ENCODE results near the gene IKZF1.

DNA sequence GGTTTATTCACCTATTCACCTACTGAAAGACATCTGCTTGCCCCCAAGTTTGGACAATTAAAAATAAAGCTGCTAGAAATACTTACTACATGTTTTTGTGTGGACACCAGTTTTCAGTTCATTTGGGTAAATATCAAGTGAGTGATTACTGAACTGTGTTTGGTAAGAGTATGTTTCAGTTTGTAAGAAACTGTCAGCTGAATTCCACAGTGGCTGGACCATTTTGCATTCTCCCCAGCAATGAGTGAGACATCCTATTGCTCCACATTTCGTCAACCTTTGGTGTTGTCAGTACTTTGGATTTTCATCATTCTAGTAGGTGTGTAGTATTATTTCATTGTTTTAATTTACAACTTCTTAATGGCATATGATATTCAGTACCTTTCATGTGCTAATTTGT lies 17.4 kb upstream of the IKZF1 start:
- TF ChIP-seq CTCF (IDR thresholded peaks at IDR 0.05) (no peak), POLR2AphosphoS5 (IDR thresholded peaks at IDR 0.05; ENCODE audit: insufficient read depth in 1 of 2, low read depth in 1 of 2) (no peak), POLR2A (IDR thresholded peaks at IDR 0.05) (no peak)
